SK-N-MC (cell line): ENCODE results near the gene EDEM1.

Experiments
- DNase-seq: peaks from one replicate; pipeline ENCODE4 v3.0.0-alpha.2; 2011; ENCODE audit warnings: low read depth, low spot score
- H3K27ac ChIP-seq: fragments of 200-600 bp; sonication (generic); 2 replicates; pipeline ENCODE4 v1.5.1; 2016; ENCODE audit warnings: mixed run types
- H3K36me3 ChIP-seq: fragments of 200-600 bp; sonication (generic); 2 replicates; pipeline ENCODE4 v1.6.1; 2017; ENCODE audit warnings: antibody characterized with exemption, low read length, mixed read lengths; ENCODE audit not compliant: insufficient read depth
- H3K4me3 ChIP-seq: fragments of 200-600 bp; sonication (generic); 2 replicates; pipeline ENCODE4 v1.5.1; 2016
- H3K9ac ChIP-seq: fragments of 200-600 bp; sonication (generic); 2 replicates; pipeline ENCODE4 v1.8.0; 2017; ENCODE audit warnings: mixed run types, mixed read lengths; ENCODE audit not compliant: insufficient read length
- H3K9me3 ChIP-seq: fragments of 200-600 bp; sonication (generic); 2 replicates; pipeline ENCODE4 v1.6.1; 2017; ENCODE audit warnings: low read depth, mild to moderate bottlenecking, antibody characterized with exemption, low read length, moderate library complexity, mixed read lengths
- EZH2 ChIP-seq: fragments of 200-600 bp; sonication (generic); IDR thresholded peaks from one replicate; pipeline ENCODE4 v1.6.1; 2017; ENCODE audit warnings: antibody characterized with exemption
- FOXP2 ChIP-seq: optimal IDR thresholded peaks from 2 replicates; pipeline ENCODE3; 2011; ENCODE audit warnings: mild to moderate bottlenecking, moderate library complexity; ENCODE audit not compliant: insufficient read depth; ENCODE audit errors: extremely low read length, control extremely low read depth
- POLR2AphosphoS5 ChIP-seq: IDR thresholded peaks from 2 replicates; pipeline ENCODE4 v1.6.1; 2012; ENCODE audit warnings: mild to moderate bottlenecking, low read depth, low read length, borderline replicate concordance

EDEM1 gene

DNA sequence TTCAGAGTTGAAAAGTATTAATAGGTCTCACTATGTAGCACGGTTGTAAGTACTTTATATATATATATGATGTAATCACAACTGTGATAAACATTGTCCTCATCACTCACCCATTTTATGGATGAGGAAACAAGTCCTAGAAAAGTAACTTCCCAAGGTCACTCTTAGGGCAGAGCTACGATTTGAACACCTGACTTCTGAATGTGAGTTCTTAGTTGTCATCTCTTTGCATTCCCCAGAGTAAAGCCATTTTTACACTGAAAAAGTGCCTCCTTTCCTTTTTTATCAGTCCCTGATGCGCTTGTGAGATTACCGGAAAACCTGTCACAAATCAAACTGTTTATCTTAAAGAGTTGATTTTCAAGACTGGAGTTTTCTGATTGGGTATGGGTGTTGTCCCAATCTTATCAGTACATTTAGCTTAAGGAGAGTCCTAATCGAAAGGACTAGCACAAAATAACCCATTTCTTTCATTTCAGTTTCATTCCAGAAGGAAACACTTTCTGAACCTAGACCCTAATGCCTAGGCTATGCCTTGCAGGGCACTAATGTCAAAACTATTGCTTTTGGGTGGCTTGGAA lies 2.3 kb upstream of the EDEM1 start:
- no peak overlapping the region for H3K4me3 ChIP-seq
- no peak for TF ChIP-seq FOXP2
- TF ChIP-seq EZH2: no peak
- TF ChIP-seq POLR2AphosphoS5: no peak
- H3K9me3 ChIP-seq: no peaks in the 10 kb centered on the region
- H3K27ac ChIP-seq: no peak overlapping the region
- no peak for DNase-seq
- H3K36me3 ChIP-seq: 0 out of 2 replicates have a peak, but pooled peaks cover 4% of the 10 kb centered on the region
- no peak overlapping the region for H3K9ac ChIP-seq

DNA sequence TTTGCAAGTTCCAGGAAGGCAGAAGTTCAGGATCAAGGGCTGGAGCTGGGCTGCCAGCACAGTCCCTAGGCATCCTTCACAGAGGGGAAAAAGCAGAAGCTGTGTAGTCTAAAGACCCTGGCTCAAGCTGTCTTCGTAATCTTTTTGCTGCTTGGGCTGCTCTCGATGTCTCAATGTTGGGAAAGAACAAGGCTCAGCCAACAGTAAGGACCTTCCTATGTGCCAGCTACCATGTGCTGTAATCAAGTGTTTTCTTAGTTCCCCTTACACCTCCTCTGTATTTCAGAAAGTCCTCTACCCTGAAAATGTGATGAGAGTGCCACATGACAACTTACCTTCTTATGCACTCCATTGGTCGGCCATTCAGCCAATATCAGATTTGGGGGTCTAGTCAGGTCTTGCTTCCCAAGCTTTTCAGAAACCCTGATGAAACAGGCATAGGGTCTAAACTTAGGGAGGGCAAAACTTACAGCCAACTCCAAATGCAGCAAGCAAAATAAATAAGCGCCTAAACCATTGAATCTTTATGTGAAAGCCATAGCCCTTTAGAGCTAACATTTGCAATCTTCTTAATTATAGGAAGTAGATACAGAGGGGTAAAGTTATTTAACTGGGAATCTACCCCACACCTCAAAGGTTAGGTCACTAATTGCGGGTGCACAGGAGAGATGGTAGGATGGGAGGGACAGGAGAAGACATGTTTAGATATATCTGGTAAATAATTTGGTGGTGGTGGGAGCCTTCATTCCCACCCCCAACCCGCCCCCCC lies 1.2 kb upstream of the EDEM1 start:
- no peak overlapping the region for H3K9ac ChIP-seq
- H3K36me3 ChIP-seq: 0 out of 2 replicates have a peak, but pooled peaks cover under 1% of the 10 kb centered on the region
- DNase-seq: no peak
- no peaks in the 10 kb centered on the region for H3K9me3 ChIP-seq
- H3K27ac ChIP-seq: no peak overlapping the region
- H3K4me3 ChIP-seq: peak overlapping the region; percentile 80; the same call in 1 of the 2 replicates
- TF ChIP-seq FOXP2 (no peak), EZH2 (no peak), POLR2AphosphoS5 (no peak)

DNA sequence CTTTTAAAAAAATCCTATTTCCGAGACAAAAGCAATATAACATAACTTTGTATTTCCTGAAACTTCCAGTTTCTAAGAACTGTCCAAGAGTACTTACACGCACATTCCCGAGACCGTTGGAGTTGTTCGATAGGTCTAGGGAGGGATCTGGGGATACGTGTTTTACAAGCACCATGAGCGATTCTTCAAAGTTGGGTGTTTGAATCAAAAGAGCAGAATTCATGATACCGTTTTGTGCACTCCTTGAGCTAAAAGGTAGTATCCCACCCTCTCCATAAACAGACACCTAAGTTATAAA lies 700 bp upstream of the EDEM1 start:
- H3K4me3 ChIP-seq: peak overlapping the region; percentile 80
- DNase-seq: no peak
- TF ChIP-seq POLR2AphosphoS5 (no peak), EZH2 (no peak), FOXP2 (no peak)

DNA sequence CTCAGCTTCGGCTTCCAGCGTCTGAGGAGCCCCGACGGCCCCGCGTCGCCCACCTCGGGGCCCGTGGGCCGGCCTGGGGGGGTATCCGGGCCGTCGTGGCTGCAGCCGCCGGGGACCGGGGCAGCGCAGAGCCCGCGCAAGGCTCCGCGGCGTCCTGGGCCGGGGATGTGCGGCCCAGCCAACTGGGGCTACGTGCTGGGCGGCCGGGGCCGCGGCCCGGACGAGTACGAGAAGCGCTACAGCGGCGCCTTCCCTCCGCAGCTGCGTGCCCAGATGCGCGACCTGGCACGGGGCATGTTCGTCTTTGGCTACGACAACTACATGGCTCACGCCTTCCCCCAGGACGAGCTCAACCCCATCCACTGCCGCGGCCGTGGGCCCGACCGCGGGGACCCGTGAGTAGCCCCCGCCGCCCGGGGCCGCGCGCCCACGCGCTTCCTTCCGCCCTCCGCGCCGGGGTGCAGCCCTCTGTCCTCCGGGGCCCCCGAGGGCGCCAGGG lies 462 bp downstream of the EDEM1 start:
- no peaks in the 10 kb centered on the region for H3K9me3 ChIP-seq
- no peak for DNase-seq
- H3K4me3 ChIP-seq: peak overlapping the region; percentile 80
- peak overlapping the region; percentile 84 for H3K9ac ChIP-seq
- TF ChIP-seq FOXP2 (no peak), POLR2AphosphoS5 (no peak), EZH2 (no peak)
- H3K27ac ChIP-seq: no peak overlapping the region
- no peaks in the 10 kb centered on the region for H3K36me3 ChIP-seq

More for the DNA sequence above, 700 bp upstream of the EDEM1 start:
- Histone ChIP-seq H3K9ac (peak overlapping the region; percentile 51), H3K9me3 (no peaks in the 10 kb centered on the region), H3K27ac (no peak overlapping the region), H3K36me3 (no peaks in the 10 kb centered on the region)

DNA sequence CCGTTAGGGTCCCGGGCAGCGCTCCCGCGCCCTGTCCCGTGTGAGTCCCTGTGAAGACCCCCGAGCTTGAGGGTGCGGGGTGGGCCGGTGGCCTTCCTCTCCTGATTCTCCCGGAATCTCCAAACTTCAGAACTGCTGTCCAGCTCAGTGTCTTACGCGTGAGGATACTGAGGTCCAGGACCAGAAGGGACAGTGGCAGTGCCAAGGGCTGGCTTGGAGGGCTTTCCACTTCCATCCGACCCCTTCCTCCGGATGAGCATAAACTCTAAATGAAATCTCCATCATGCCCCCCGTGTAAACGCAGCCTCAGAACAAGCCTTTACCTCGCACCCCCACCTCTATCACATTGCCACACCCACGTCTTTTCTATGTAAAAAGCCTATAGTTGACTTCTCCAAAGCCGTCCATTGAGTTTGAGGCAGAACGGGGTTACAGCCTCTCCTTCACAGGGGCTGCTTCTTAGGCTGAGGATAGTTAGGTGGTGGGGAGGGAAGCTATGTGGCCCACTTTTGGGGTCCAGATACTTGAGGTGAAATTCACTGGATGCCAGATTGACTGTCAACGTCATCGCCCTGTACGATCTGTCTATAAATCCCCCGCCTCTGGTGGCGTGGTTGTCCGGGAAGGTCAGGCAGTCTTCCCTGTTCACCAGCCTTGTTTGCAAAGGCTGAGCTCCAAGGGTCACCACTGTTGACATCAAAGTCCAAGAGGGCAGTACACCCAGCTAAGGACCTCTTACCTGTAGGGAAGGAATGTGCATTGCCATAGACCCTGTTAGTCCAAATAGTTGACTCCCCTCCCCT lies 1.1 kb downstream of the EDEM1 start:
- Histone ChIP-seq H3K27ac (no peak overlapping the region), H3K4me3 (peak overlapping the region; percentile 80), H3K9ac (peak overlapping the region; percentile 84), H3K36me3 (no peaks in the 10 kb centered on the region), H3K9me3 (no peaks in the 10 kb centered on the region)
- no peak for DNase-seq
- no peak for TF ChIP-seq POLR2AphosphoS5

DNA sequence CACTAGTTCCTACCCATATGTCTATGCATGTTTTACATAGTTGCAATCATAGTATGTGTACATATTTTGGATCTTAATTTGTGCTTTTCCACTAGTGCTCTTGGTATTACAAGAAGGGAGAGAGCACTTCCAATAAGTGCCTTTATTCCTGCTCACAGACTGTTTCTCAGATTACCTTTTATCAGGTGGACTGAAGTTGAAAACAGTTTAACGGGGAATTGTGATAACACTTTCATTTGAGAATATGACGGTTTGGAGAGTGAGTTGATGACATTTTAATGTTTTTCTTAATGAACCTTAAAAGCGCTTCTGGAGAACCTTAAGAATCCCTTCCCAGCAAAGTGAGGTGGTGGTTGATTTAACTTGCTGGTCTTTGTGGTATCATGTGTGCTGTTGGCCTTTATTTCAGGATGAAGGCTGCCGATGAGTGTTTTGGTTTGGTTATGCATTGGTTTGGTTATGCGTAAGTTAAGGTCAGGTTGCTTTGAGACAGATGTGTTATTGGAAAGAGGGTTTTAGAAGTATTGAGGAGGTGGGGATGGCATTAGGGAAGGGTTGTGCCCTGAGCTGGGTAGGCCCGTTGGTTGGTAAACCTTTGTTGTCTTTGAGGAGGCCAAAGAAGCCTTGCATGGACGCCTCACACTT lies 2.8 kb downstream of the EDEM1 start:
- no peaks in the 10 kb centered on the region for H3K36me3 ChIP-seq
- no peak overlapping the region for H3K27ac ChIP-seq
- no peak overlapping the region for H3K9ac ChIP-seq
- peak overlapping the region; percentile 25; the same call in 1 of the 2 replicates for H3K4me3 ChIP-seq
- DNase-seq: no peak
- no peaks in the 10 kb centered on the region for H3K9me3 ChIP-seq
- no peak for TF ChIP-seq FOXP2

DNA sequence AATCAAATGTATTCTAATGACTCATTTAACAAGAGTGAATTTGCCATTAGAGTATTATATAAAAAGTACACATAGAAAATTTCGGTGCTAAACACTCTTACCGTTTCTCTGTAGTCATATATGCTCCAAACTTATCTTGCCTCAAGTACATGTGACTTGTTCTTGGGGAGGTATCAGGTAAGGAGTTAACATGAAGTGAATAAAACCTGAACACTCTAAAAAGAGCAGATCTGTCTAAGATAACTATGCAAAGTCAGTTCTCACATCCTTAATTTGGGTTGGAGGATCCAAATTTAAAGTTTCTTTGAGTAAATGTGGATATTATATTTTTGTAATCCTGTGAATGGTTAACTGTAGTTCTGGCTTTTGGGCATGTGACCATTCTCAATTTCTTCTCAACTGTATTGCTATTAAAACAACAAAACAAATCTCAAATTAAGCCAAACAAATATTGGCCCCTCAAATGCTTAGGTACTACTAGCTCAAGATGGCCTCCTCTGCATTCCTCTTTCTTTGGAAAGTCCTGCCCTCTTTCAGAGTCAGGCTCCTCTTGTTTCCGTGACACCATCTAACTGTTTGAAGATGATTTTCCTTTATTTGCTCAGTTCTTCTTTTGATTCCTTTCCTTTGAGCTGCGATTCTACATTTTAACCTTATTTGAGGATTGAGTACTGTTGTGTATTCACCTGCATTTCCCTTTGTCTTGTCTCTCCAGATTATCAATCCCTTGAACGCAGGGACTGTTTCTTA lies 4.2 kb downstream of the EDEM1 start:
- H3K27ac ChIP-seq: no peak overlapping the region
- no peaks in the 10 kb centered on the region for H3K9me3 ChIP-seq
- no peak overlapping the region for H3K9ac ChIP-seq
- H3K4me3 ChIP-seq: no peak overlapping the region
- H3K36me3 ChIP-seq: no peaks in the 10 kb centered on the region
- TF ChIP-seq FOXP2 (no peak), EZH2 (no peak), POLR2AphosphoS5 (no peak)
- DNase-seq: no peak
